GM10266 (cell line): ENCODE results near the gene CHKB.
"Not testable (repeated sequence)": the region's sequence is repeated elsewhere in the genome, so short reads cannot be mapped to it uniquely, and the experiment has no call there.

Source experiments
- DNase-seq: peaks from one replicate; pipeline ENCODE4 v3.0.0; 2012; ENCODE audit errors: extremely low spot score
- CTCF ChIP-seq: IDR thresholded peaks from 2 replicates; pipeline ENCODE4 v1.5.1; 2012; ENCODE audit warnings: mild to moderate bottlenecking, low read depth; ENCODE audit not compliant: control insufficient read depth, insufficient read depth; ENCODE audit errors: missing control alignments

CHKB gene

DNA sequence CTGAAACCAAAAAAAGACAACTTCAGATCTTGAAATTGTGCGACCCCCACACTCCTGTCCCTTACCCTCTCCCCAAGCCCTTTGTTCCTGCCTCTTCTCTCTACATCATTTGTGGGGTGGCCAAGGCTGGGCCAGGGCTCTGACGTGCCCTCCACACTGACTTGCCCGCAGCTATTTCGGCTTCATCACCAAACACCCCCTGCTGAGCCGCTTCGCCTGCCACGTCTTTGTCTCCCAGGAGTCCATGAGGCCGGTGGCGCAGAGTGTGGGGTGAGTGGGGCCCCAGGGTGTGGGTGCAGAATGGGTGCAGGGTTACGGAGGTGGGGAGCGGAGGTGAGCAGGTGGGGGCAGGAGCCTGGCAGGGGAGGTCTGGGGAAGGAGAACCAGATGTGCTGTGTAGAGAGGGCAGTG, 27.4 kb upstream of the CHKB start:
- no peak for TF ChIP-seq CTCF
- DNase-seq, result no peak

GRCh38 chr22:50609599-50609998, 26.9 kb upstream of the CHKB start:
- no peak for TF ChIP-seq CTCF

GRCh38 chr22:50608996-50609395, 26.3 kb upstream of the CHKB start:
- DNase-seq, result no peak
- no peak for TF ChIP-seq CTCF

More at GRCh38 chr22:50609599-50609998, 26.9 kb upstream of the CHKB start:
- DNase-seq, result no peak

GRCh38 chr22:50608058-50608840, 25.6 kb upstream of the CHKB start:
- DNase-seq, result not testable (repeated sequence)

- TF ChIP-seq CTCF, result no peak
- no peak for DNase-seq
Measured at GRCh38 chr22:50607659-50608020, 25.0 kb upstream of the CHKB start.

DNA sequence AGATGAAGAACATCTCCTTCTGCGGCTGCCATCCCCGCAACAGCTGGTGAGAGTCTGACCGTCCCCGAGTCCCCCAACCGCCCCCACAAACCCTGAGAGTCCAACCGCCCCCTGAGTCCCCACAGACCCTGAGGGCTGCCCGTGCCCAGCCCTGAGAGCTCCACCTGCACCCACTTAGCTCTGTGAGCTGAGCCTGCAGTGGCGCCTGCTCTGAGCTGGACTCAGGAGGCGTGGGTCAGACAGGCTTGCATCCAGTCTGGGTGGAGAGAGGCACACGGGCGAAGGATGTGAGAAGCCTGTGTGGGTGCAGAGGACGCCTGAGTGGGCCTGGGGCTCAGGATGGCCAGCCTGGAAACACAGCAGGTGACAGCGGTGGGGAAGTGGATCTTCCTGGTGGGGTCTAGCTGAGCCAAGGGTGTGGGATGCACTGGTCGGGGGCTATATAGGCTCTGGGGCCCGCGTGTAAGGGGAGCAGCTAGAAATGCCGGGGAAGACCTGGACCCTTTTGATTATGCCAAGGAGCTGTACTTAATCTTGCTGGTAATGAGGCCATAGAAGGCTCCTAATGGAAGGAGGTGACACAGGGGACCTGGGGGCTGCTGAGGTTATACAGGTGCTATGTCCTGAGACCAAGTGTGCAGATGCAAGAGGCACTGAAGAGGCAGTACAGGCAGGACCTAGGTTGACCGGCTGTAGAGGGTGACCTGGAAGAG, 24.5 kb upstream of the CHKB start:
- DNase-seq, result no peak
- no peak for TF ChIP-seq CTCF

DNA sequence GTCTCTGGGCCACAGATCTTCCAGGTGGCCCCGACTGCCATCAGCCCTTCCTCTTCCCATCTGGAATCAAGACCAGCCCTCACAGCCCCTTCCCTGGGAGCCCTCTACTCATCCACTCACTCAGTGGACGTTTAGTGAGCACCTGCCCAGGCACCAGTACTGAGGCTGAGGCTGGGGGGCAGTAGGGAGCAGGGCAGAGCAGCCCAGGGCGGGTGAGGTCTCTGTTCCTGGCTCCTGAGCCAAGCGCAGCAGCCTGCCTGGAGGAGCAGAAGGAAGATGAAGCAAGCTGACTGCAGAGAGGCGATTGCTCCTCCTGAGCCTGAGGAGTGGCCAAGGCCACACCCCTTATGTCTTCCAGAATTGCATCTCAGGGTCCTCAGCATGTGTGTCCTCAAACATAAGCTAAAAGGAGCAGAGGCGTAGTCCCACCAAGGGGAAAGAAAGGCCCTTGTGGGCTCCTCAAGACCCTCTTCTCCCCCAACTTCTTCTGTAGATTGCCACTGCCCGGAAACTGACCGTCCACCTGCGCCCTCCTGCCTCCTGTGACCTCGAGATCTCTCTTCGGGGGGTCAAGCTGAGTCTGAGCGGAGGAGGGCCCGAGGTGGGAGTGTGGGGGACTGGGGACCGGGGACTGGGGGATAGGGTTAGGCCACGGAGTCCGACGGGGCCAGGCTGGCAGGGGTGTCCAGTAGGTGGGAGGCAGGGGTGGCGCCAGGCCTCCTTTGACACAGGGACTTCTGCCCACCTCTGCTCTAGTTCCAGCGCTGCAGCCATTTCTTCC, 23.7 kb upstream of the CHKB start:
- peak; percentile 32 for DNase-seq

More for the DNA sequence above, 23.7 kb upstream of the CHKB start:
- no peak for TF ChIP-seq CTCF
